GM23338 (cell line): ENCODE results near the gene LRRC26. TPM values are rescaled to one million over a fixed set of nuclear protein-coding genes. Genes with fewer than 3 reads are reported as not detected.

ENCODE experiments used
- ATAC-seq: fragments of 200-7000 bp; cut with Tn5 transposase; 3 replicates; pipeline ENCODE4 v1.9.1; 2020
- DNase-seq: peaks from one replicate; pipeline ENCODE4 v3.0.0-alpha.2; 2015; ENCODE audit warnings: low spot score
- H2AFZ ChIP-seq: fragments of 200-600 bp; sonication (generic); 2 replicates; pipeline ENCODE4 v1.8.0; 2016; ENCODE audit warnings: antibody characterized with exemption, mild to moderate bottlenecking, moderate library complexity
- H3F3A ChIP-seq: fragments of 200-600 bp; sonication (generic); replicated peaks from 2 replicates; pipeline ENCODE4 v1.8.0; 2017; ENCODE audit warnings: antibody characterized with exemption, mixed run types, low read depth
- H3K27ac ChIP-seq: fragments of 200-600 bp; sonication (generic); 2 replicates; pipeline ENCODE4 v1.6.1; 2016; ENCODE audit warnings: low read depth
- H3K27me3 ChIP-seq: fragments of 200-600 bp; sonication (generic); 2 replicates; pipeline ENCODE4 v1.8.0; 2016; ENCODE audit warnings: mild to moderate bottlenecking, mixed run types, moderate library complexity; ENCODE audit not compliant: insufficient read depth
- H3K36me3 ChIP-seq: fragments of 200-600 bp; sonication (generic); 2 replicates; pipeline ENCODE4 v1.8.0; 2016; ENCODE audit warnings: mild to moderate bottlenecking; ENCODE audit not compliant: insufficient read depth
- H3K4me1 ChIP-seq: fragments of 200-600 bp; sonication (generic); 2 replicates; pipeline ENCODE4 v1.8.0; 2016; ENCODE audit warnings: mild to moderate bottlenecking, moderate library complexity; ENCODE audit not compliant: insufficient read depth
- H3K4me2 ChIP-seq: fragments of 200-600 bp; sonication (generic); 2 replicates; pipeline ENCODE4 v1.7.1; 2017; ENCODE audit warnings: mixed run types
- H3K4me3 ChIP-seq: fragments of 200-600 bp; sonication (generic); 2 replicates; pipeline ENCODE4 v1.6.1; 2016; ENCODE audit warnings: mixed run types
- H3K79me2 ChIP-seq: fragments of 200-600 bp; sonication (generic); replicated peaks from 2 replicates; pipeline ENCODE4 v1.8.0; 2017; ENCODE audit warnings: mild to moderate bottlenecking; ENCODE audit not compliant: insufficient read depth
- H3K9me2 ChIP-seq: fragments of 200-600 bp; sonication (generic); 2 replicates; pipeline ENCODE4 v1.8.0; 2017; ENCODE audit not compliant: insufficient read depth
- H4K20me1 ChIP-seq: fragments of 200-600 bp; sonication (generic); replicated peaks from 2 replicates; pipeline ENCODE4 v1.8.0; 2017; ENCODE audit warnings: mild to moderate bottlenecking; ENCODE audit not compliant: insufficient read depth
- H3K27ac Mint-ChIP-seq: 2 replicates; pipeline ENCODE4 v1.8.0; 2020; ENCODE audit warnings: inconsistent platforms, mild to moderate bottlenecking, moderate library complexity, mixed read lengths
- H3K27me3 Mint-ChIP-seq: 3 replicates; pipeline ENCODE4 v1.8.0; 2022; ENCODE audit warnings: low read depth, mild to moderate bottlenecking, moderate library complexity, mixed read lengths, inconsistent platforms; ENCODE audit not compliant: insufficient read depth, poor library complexity
- H3K36me3 Mint-ChIP-seq: 3 replicates; pipeline ENCODE4 v1.8.0; 2021; ENCODE audit warnings: low read depth, mild to moderate bottlenecking, inconsistent platforms, moderate library complexity, mixed read lengths
- H3K4me1 Mint-ChIP-seq: 3 replicates; pipeline ENCODE4 v1.8.0; 2020; ENCODE audit warnings: mild to moderate bottlenecking, inconsistent platforms, mixed read lengths
- H3K4me3 Mint-ChIP-seq: 3 replicates; pipeline ENCODE4 v1.8.0; 2021; ENCODE audit warnings: moderate library complexity, mild to moderate bottlenecking, inconsistent platforms, mixed read lengths
- H3K9me3 Mint-ChIP-seq: 3 replicates; pipeline ENCODE4 v1.8.0; 2020; ENCODE audit warnings: moderate library complexity, mild to moderate bottlenecking, inconsistent platforms, mixed read lengths
- CREB1 ChIP-seq: fragments of 250-450 bp; sonication (Bioruptor Pico); IDR thresholded peaks from 2 replicates; pipeline ENCODE4 v1.5.0; 2020; ENCODE audit warnings: low read depth, mild to moderate bottlenecking, moderate library complexity
- CTCF ChIP-seq, 2 experiments: fragments of 200-600 bp in 1 of 2; sonication (generic) in 1 of 2; conservative IDR thresholded peaks; 2 replicates each; pipeline versions ENCODE4 v1.5.1 to v1.6.1; 2016 to 2017; ENCODE audit warnings: antibody characterized with exemption in 2 of 2, low read depth in 2 of 2, mild to moderate bottlenecking in 2 of 2, moderate library complexity in 1 of 2
- ETS1 ChIP-seq: IDR thresholded peaks from 2 replicates; pipeline ENCODE4 v1.6.1; 2016; ENCODE audit warnings: antibody characterized with exemption
- EZH2 ChIP-seq: fragments of 200-600 bp; sonication (generic); IDR thresholded peaks from one replicate; pipeline ENCODE4 v1.8.0; 2017; ENCODE audit warnings: antibody characterized with exemption, mild to moderate bottlenecking, low read depth; ENCODE audit not compliant: unreplicated experiment
- EZH2phosphoT487 ChIP-seq: fragments of 200-600 bp; sonication (generic); IDR thresholded peaks from one replicate; pipeline ENCODE4 v1.8.1; 2018; ENCODE audit warnings: antibody characterized with exemption; ENCODE audit not compliant: unreplicated experiment
- JUNB ChIP-seq: IDR thresholded peaks from one replicate; pipeline ENCODE4 v1.6.1; 2016; ENCODE audit warnings: antibody characterized with exemption; ENCODE audit not compliant: unreplicated experiment
- NANOG ChIP-seq: IDR thresholded peaks from 2 replicates; pipeline ENCODE4 v1.6.1; 2016; ENCODE audit warnings: antibody characterized with exemption, borderline replicate concordance
- POLR2AphosphoS5 ChIP-seq: IDR thresholded peaks from 2 replicates; pipeline ENCODE4 v1.6.1; 2016; ENCODE audit warnings: antibody characterized with exemption, low read depth
- REST ChIP-seq: IDR thresholded peaks from one replicate; pipeline ENCODE4 v1.6.1; 2018; ENCODE audit warnings: antibody characterized with exemption; ENCODE audit not compliant: unreplicated experiment
- STAT1 ChIP-seq: IDR thresholded peaks from one replicate; pipeline ENCODE4 v1.6.1; 2016; ENCODE audit warnings: antibody characterized with exemption; ENCODE audit not compliant: unreplicated experiment
- ZNF114 ChIP-seq: fragments of 250-450 bp; sonication (Bioruptor Pico); IDR thresholded peaks from 2 replicates; pipeline ENCODE4 v1.5.0; 2020; ENCODE audit warnings: mild to moderate bottlenecking, moderate library complexity
- ZNF331 ChIP-seq: fragments of 250-450 bp; sonication (Bioruptor Pico); IDR thresholded peaks from 2 replicates; pipeline ENCODE4 v1.5.0; 2020; ENCODE audit warnings: low read depth, mild to moderate bottlenecking, moderate library complexity
- ZNF462 ChIP-seq: fragments of 250-450 bp; sonication (Bioruptor Pico); IDR thresholded peaks from 2 replicates; pipeline ENCODE4 v1.5.0; 2020; ENCODE audit warnings: mild to moderate bottlenecking, moderate library complexity
- polyA plus RNA-seq: library from polyadenylated mRNA; unstranded; fragments of >200 nt; fragmentation: Nextera tagmentation; extraction: Ambion mirVana; gene quantifications from 2 replicates; pipeline ENCODE4 v1.2.1, GENCODE V29; 2016
- total RNA-seq: library from RNA; depleted of rRNA; stranded (reverse); fragments of >200 nt; shearing (Covaris generic); gene quantifications from 2 replicates; pipeline ENCODE4 v1.2.3, GENCODE V29; 2014

The LRRC26 gene
- total and polyA plus RNA-seq, 2 experiments from 2014 or later, result 0.21 to 4.3 TPM

GRCh38 chr9:137206602-137207001 is 36.8 kb upstream of the LRRC26 start:
- Histone ChIP-seq H3K79me2 (peaks cover 42% of the 10 kb centered on the region), H3K9me2 (no peaks in the 10 kb centered on the region), H3K4me2 (peak overlapping the region; percentile 98), H4K20me1 (peaks cover 14% of the 10 kb centered on the region), H3K27ac (no peak overlapping the region), H3K4me3 (peak overlapping the region; percentile 98), H3F3A (peaks cover 16% of the 10 kb centered on the region; the same call in 1 of the 2 replicates), H3K4me1 (peaks cover 20% of the 10 kb centered on the region), H2AFZ (no peak overlapping the region), H3K27me3 (no peaks in the 10 kb centered on the region), H3K36me3 (no peaks in the 10 kb centered on the region)
- TF ChIP-seq ZNF114 (CRISPR knock-in tag) (no peak), JUNB (no peak), POLR2AphosphoS5 (no peak), REST (no peak), CTCF (conservative IDR thresholded peaks at IDR 0.05; ENCODE audit: low read depth in 2 of 2) (no peak), CREB1 (CRISPR knock-in tag) (no peak), EZH2phosphoT487 (no peak), EZH2 (no peak), ETS1 (no peak), NANOG (no peak), STAT1 (no peak), ZNF462 (CRISPR knock-in tag) (no peak), ZNF331 (no peak)
- Mint-ChIP-seq H3K27ac (no peak overlapping the region), H3K4me3 (peak overlapping the region; percentile 97), H3K4me1 (peaks cover 28% of the 10 kb centered on the region), H3K27me3 (peaks cover 24% of the 10 kb centered on the region), H3K9me3 (no peaks in the 10 kb centered on the region; the same call in 2 of the 3 replicates), H3K36me3 (peaks cover 33% of the 10 kb centered on the region)
- DNase-seq, result no peak
- no peak for ATAC-seq
